Measurements from ENCODE around the gene IL15.

- TF ChIP-seq, protein P1, sequence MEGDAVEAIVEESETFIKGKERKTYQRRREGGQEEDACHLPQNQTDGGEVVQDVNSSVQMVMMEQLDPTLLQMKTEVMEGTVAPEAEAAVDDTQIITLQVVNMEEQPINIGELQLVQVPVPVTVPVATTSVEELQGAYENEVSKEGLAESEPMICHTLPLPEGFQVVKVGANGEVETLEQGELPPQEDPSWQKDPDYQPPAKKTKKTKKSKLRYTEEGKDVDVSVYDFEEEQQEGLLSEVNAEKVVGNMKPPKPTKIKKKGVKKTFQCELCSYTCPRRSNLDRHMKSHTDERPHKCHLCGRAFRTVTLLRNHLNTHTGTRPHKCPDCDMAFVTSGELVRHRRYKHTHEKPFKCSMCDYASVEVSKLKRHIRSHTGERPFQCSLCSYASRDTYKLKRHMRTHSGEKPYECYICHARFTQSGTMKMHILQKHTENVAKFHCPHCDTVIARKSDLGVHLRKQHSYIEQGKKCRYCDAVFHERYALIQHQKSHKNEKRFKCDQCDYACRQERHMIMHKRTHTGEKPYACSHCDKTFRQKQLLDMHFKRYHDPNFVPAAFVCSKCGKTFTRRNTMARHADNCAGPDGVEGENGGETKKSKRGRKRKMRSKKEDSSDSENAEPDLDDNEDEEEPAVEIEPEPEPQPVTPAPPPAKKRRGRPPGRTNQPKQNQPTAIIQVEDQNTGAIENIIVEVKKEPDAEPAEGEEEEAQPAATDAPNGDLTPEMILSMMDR (IDR thresholded peaks at IDR 0.05; ENCODE audit: low read depth, low read length) = no peak
- no peak for TF ChIP-seq EZH2phosphoT487 (IDR thresholded peaks at IDR 0.05; ENCODE audit: low read depth)
These were observed 43.7 kb downstream of the IL15 start for GRCh38 chr4:141680060-141680459.
